Endothelial cell of umbilical vein (primary cell): ENCODE data around the gene PDIA5. TPM values are rescaled to one million over a fixed set of nuclear protein-coding genes. Genes with fewer than 3 reads are reported as not detected.

Experiments used
- BruUV-seq: library from RNA; stranded (reverse); fragments of 400-500 nt; replicated peaks from 2 replicates; lab custom pipeline; 2021; lab: Mats Ljungman, UMichigan
- CTCF ChIA-PET: fragments of 300-600, 350-600 bp; sonication (Branson Sonifier 250); formaldehyde crosslinking; loops from one replicate; lab custom pipeline; 2021; ENCODE audit warnings: antibody characterized with exemption, inconsistent platforms; lab: Charles Lee
- POLR2A ChIA-PET: fragments of 300-600, 350-600 bp; sonication (Branson Sonifier 250); formaldehyde crosslinking; loops from one replicate; lab custom pipeline; 2021; ENCODE audit warnings: antibody characterized with exemption, inconsistent platforms; lab: Charles Lee
- DNase-seq: peaks from one replicate; pipeline ENCODE4 v3.0.0-alpha.2; 2011; ENCODE audit warnings: low read depth, low spot score
- FAIRE-seq: peaks from 2 replicates; lab custom pipeline; 2011; peaks lifted over from hg19 to GRCh38; lab: Jason Lieb, UNC
- H2AFZ ChIP-seq: 2 replicates; pipeline ENCODE4 v1.6.0; 2012; ENCODE audit warnings: low read depth, low read length, control low read depth, inconsistent platforms
- H3K27ac ChIP-seq: 2 replicates; pipeline ENCODE4 v1.5.1; 2011; ENCODE audit warnings: low read depth, mild to moderate bottlenecking, control low read depth, low read length, moderate library complexity; ENCODE audit not compliant: insufficient read depth
- H3K27me3 ChIP-seq, 2 experiments: 2 replicates each; pipeline versions ENCODE4 v1.6.0 to v1.6.1; 2011; ENCODE audit warnings: low read length in 2 of 2, mixed read lengths in 1 of 2; ENCODE audit not compliant: control insufficient read depth in 2 of 2, insufficient read depth in 2 of 2
- H3K36me3 ChIP-seq, 2 experiments: 2 replicates in 1 of 2; 3 replicates in 1 of 2; pipeline ENCODE4 v1.5.1; 2011; ENCODE audit warnings: low read length in 2 of 2, mild to moderate bottlenecking in 1 of 2, moderate library complexity in 1 of 2; ENCODE audit not compliant: control insufficient read depth in 2 of 2, insufficient read depth in 2 of 2; ENCODE audit errors: extremely low read depth in 1 of 2
- H3K4me1 ChIP-seq: 3 replicates; pipeline ENCODE4 v1.5.1; 2011; ENCODE audit warnings: mild to moderate bottlenecking, low read length; ENCODE audit not compliant: control insufficient read depth, insufficient read depth; ENCODE audit errors: extremely low read depth
- H3K4me2 ChIP-seq: 2 replicates; pipeline ENCODE4 v1.6.1; 2011; ENCODE audit warnings: low read length, control low read depth, mixed read lengths; ENCODE audit not compliant: insufficient read depth
- H3K4me3 ChIP-seq, 3 experiments: fragments of 200-600 bp in 1 of 3; sonication (generic), shearing (Covaris generic) in 1 of 3; replicated peaks in 1 of 3; 2 replicates each; pipeline ENCODE4 v1.5.1; 2011 to 2016; ENCODE audit warnings: control low read depth in 3 of 3, low read length in 3 of 3, mild to moderate bottlenecking in 2 of 3, inconsistent platforms in 1 of 3, low read depth in 1 of 3, moderate library complexity in 1 of 3; ENCODE audit not compliant: insufficient read depth in 1 of 3
- H3K79me2 ChIP-seq: 2 replicates; pipeline ENCODE4 v1.6.0; 2012; ENCODE audit warnings: low read length, inconsistent platforms; ENCODE audit not compliant: control insufficient read depth, insufficient read depth
- H3K9ac ChIP-seq: replicated peaks from 2 replicates; pipeline ENCODE3; 2011; ENCODE audit warnings: low read length, control low read depth; ENCODE audit not compliant: insufficient read depth; ENCODE audit errors: extremely low read depth
- H3K9me1 ChIP-seq: replicated peaks from 3 replicates; pipeline ENCODE4 v1.6.0; 2011; ENCODE audit warnings: mild to moderate bottlenecking, low read length; ENCODE audit not compliant: control insufficient read depth, insufficient read depth; ENCODE audit errors: extremely low read depth
- H3K9me3 ChIP-seq: replicated peaks from 2 replicates; pipeline ENCODE4 v1.5.1; 2012; ENCODE audit warnings: low read length, inconsistent platforms; ENCODE audit not compliant: control insufficient read depth, insufficient read depth
- H4K20me1 ChIP-seq: replicated peaks from 2 replicates; pipeline ENCODE3; 2011; ENCODE audit warnings: mild to moderate bottlenecking, low read length; ENCODE audit not compliant: control insufficient read depth, insufficient read depth; ENCODE audit errors: extremely low read depth
- CTCF ChIP-seq, 2 donors: IDR thresholded peaks; 1 replicate in 1 of 2; 2 replicates in 1 of 2; pipeline ENCODE4 v1.5.1; 2011; ENCODE audit warnings: low read length in 2 of 2, mild to moderate bottlenecking in 2 of 2, moderate library complexity in 2 of 2, control low read depth in 1 of 2, inconsistent platforms in 1 of 2, low read depth in 1 of 2; ENCODE audit not compliant: insufficient read depth in 1 of 2; ENCODE audit errors: extremely low read depth in 1 of 2
- EZH2 ChIP-seq: IDR thresholded peaks from 2 replicates; pipeline ENCODE4 v1.6.1; 2012; ENCODE audit warnings: borderline replicate concordance, low read depth, mild to moderate bottlenecking, moderate library complexity, low read length, inconsistent platforms; ENCODE audit not compliant: severe bottlenecking
- FOS ChIP-seq: IDR thresholded peaks from 2 replicates; pipeline ENCODE4 v1.6.1; 2011; ENCODE audit warnings: mild to moderate bottlenecking, low read length, moderate library complexity, borderline replicate concordance; ENCODE audit not compliant: insufficient read depth
- GATA2 ChIP-seq: IDR thresholded peaks from 2 replicates; pipeline ENCODE4 v1.7.0; 2011; ENCODE audit warnings: low read depth, mild to moderate bottlenecking, moderate library complexity, mixed read lengths, low read length; ENCODE audit not compliant: insufficient read length, insufficient read depth
- JUN ChIP-seq: IDR thresholded peaks from 2 replicates; pipeline ENCODE4 v1.6.1; 2011; ENCODE audit warnings: borderline replicate concordance, low read depth; ENCODE audit not compliant: insufficient read length, insufficient read depth
- MYC ChIP-seq: IDR thresholded peaks from one replicate; pipeline ENCODE4 v1.6.1; 2011; ENCODE audit warnings: mild to moderate bottlenecking, low read depth, low read length
- POLR2A ChIP-seq: IDR thresholded peaks from 2 replicates; pipeline ENCODE4 v1.6.1; 2012; ENCODE audit warnings: low read depth, mild to moderate bottlenecking, control low read depth, low read length
- POLR2AphosphoS5 ChIP-seq: IDR thresholded peaks from 2 replicates; pipeline ENCODE4 v1.6.1; 2012; ENCODE audit warnings: low read depth, mild to moderate bottlenecking, control low read depth, low read length, moderate library complexity; ENCODE audit not compliant: insufficient read depth
- dilution Hi-C: fragments of 300-500 bp; cut with MboI; formaldehyde crosslinking; loops from one replicate; pipeline ENCODE4 v1.15.0; 2019; ENCODE audit warnings: low sequenced_read_pairs; ENCODE audit not compliant: extremely low pct_ligation_motif_present
- intact Hi-C: fragments of 100-400 bp; cut with micrococcal nuclease; formaldehyde crosslinking; loops from one replicate; pipeline ENCODE4 v1.10.0; 2022
- polyA plus RNA-seq, 4 experiments: library from polyadenylated mRNA; depleted of rRNA in 3 of 4; stranded (reverse) in 3 of 4; unstranded in 1 of 4; fragments of >200 nt; gene quantifications; 2 replicates each; pipeline versions ENCODE4 v1.2.1 to v1.2.3, GENCODE V29; 2011 to 2012; ENCODE audit warnings: missing spikeins in 1 of 4
- total RNA-seq: library from RNA; stranded (reverse); gene quantifications from 2 replicates; pipeline ENCODE4 v1.2.3, GENCODE V29; 2021
- TF ChIP-seq, protein P1 (sequence below): IDR thresholded peaks from 2 replicates; pipeline ENCODE4 v1.6.1; 2011; ENCODE audit not compliant: insufficient read depth, insufficient read length

The PDIA5 gene
- total and polyA plus RNA-seq, 2 donors (not counting 3 experiments of a cell fraction or from before 2014, with no cell fraction given) = 55.7 to 85.6 TPM

DNA sequence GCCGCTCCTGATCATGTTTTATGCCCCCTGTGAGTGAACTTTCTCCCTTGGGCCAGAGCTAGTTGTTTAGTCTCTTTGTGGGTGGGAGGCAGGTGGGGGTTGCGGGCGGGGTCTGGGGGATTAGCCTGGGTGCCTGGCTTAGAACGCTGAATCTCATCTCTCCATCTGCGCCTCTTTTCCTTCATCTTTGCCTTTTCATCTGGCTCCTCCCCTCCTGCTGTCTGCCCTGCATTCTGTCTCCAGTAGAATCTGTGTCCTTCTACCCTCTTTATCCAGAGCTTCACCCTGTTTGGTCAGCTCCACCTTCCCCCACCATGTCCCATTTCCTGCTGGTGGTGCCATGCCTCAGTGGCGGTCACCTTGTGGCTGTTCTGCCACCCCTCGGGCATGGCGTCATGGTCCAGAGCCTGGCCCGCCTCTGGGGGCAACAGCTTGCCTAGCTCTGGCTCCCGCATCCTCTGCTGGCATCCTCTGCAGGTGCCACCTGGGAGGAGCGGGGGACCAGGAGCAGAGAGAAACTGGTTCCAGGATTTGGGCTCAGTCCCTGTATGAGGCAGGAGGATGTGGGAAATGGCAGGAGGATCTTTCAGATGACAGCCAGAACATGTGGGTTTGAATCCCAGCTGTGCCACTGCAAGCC, 44.3 kb downstream of the PDIA5 start:
- CTCF ChIA-PET = interaction anchor here (0.6 to 1.4 kb wide), 3 partner anchors 9 to 43 kb away, joined by 3 to 5 read pairs (median 3); no protein-coding TSS in a partner anchor
- Histone ChIP-seq H3K9ac (no peak overlapping the region), H3K27me3 (no peaks in the 10 kb centered on the region), H3K79me2 (no peaks in the 10 kb centered on the region), H3K4me1 (no peaks in the 10 kb centered on the region), H3K4me2 (no peak overlapping the region), H3K27ac (no peak overlapping the region), H2AFZ (no peak overlapping the region), H3K4me3 (no peak overlapping the region), H4K20me1 (no peaks in the 10 kb centered on the region), H3K9me3 (no peaks in the 10 kb centered on the region), H3K36me3 (peaks cover 11 to 34% of the 10 kb centered on the region in 2 experiments), H3K9me1 (no peaks in the 10 kb centered on the region)
- BruUV-seq = no TSS peak
- DNase-seq (no peak), FAIRE-seq (no peak)
- dilution Hi-C loops = no loop called here
- TF ChIP-seq, protein P1, sequence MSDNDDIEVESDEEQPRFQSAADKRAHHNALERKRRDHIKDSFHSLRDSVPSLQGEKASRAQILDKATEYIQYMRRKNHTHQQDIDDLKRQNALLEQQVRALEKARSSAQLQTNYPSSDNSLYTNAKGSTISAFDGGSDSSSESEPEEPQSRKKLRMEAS = no peak
- TF ChIP-seq JUN (no peak), FOS (no peak), POLR2AphosphoS5 (no peak), EZH2 (no peak)
- intact Hi-C loops = no loop called here
- POLR2A ChIA-PET = no interaction called here

- FAIRE-seq (no peak), DNase-seq (no peak)
- CTCF ChIA-PET = interaction anchor here (0.6 to 1.4 kb wide), 3 partner anchors 11 to 440 kb away, joined by 3 to 5 read pairs (median 4); no protein-coding TSS in a partner anchor
- Histone ChIP-seq H3K4me2 (no peak overlapping the region), H3K36me3 (peaks cover 11 to 37% of the 10 kb centered on the region in 2 experiments), H3K9me1 (no peaks in the 10 kb centered on the region), H2AFZ (no peak overlapping the region), H3K4me1 (no peaks in the 10 kb centered on the region), H4K20me1 (no peaks in the 10 kb centered on the region), H3K27ac (no peak overlapping the region), H3K9ac (no peak overlapping the region), H3K27me3 (no peaks in the 10 kb centered on the region), H3K9me3 (no peaks in the 10 kb centered on the region), H3K4me3 (no peak overlapping the region), H3K79me2 (no peaks in the 10 kb centered on the region)
- BruUV-seq = no TSS peak
- POLR2A ChIA-PET = no interaction called here
- no peak for TF ChIP-seq MYC
- no peak for TF ChIP-seq GATA2
- no peak for TF ChIP-seq EZH2
- no peak for TF ChIP-seq POLR2A
- TF ChIP-seq, protein P1 = no peak
- TF ChIP-seq JUN = no peak
- TF ChIP-seq POLR2AphosphoS5 = no peak
- no peak for TF ChIP-seq CTCF (IDR thresholded peaks at IDR 0.05; ENCODE audit: extremely low read depth in 1 of 2, insufficient read depth in 1 of 2, low read depth in 1 of 2, low read length in 2 of 2)
- dilution Hi-C loops = no loop called here
- intact Hi-C loops = no loop called here
Measured at GRCh38 chr3:123111640-123112039, 44.8 kb downstream of the PDIA5 start.
